Measurements from ENCODE around the gene SERPINA1. TPM values are rescaled to one million over a fixed set of nuclear protein-coding genes. Genes with fewer than 3 reads are reported as not detected.
"Not testable (repeated sequence)": the region's sequence is repeated elsewhere in the genome, so short reads cannot be mapped to it uniquely, and the experiment has no call there.

The SERPINA1 gene
- total RNA-seq, 1 experiment from 2014 or later: 235 TPM

DNA sequence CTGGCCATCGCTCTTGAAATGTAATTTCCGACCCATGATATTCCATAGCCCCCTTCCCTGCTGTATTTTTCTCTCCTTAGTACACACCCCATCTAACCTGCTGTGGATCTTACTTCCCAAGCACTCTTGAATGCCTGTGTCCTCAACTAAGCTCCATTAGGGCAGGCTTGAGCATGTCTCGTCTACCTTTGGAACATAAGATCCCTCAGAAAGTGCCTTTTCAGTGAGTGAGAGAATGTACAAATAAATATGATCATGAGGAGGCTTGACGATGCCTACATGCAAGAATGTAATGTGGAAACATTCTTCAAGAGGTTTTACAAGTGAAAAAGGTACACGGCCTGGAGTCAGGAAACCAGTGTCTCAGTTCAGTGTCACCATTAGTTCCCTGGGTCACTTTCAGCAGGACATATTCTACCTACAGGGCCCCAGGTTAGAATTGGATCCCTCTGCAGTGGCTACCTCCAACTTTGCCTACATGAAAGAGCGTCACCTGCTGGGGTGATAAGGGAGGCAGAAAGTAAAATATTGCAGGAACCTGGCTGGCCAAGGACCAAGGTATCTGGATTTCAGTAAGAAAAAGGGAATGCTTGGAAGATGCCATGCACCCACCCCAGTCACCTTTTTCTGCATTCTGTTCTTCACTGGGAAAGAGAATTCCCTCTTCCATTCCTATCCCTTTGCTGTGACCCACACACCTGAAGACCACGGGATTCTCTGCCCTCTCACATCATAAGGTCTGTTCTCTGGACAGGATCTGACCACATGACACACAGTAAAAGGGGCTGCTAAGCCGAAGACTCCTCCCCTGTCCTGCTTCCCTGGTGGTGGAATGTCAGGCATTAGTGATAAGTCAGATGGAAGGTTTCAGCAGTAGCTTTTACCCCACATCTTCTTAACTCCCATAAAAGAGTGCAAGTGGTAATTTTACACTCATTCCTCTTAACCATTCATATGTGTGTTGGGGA is 24.6 kb upstream of the SERPINA1 start:
- Mint-ChIP-seq H3K27ac (ENCODE audit: unreplicated experiment) (no peak overlapping the region), H3K36me3 (ENCODE audit: insufficient read depth, unreplicated experiment) (no peaks in the 10 kb centered on the region), H3K9me3 (ENCODE audit: low read depth, unreplicated experiment) (peaks cover 9% of the 10 kb centered on the region), H3K4me3 (ENCODE audit: low read depth, unreplicated experiment) (no peak overlapping the region), H3K27me3 (ENCODE audit: unreplicated experiment) (peaks cover 11% of the 10 kb centered on the region), H3K4me1 (ENCODE audit: low read depth, unreplicated experiment) (peaks cover 29% of the 10 kb centered on the region)
- BruUV-seq (replicated peaks): no TSS peak
- CTCF ChIA-PET: interaction anchor here (1.0 to 1.3 kb wide), 2 partner anchors 24 to 281 kb away, joined by 3 read pairs; no protein-coding TSS in a partner anchor
- TF ChIP-seq, protein P1, sequence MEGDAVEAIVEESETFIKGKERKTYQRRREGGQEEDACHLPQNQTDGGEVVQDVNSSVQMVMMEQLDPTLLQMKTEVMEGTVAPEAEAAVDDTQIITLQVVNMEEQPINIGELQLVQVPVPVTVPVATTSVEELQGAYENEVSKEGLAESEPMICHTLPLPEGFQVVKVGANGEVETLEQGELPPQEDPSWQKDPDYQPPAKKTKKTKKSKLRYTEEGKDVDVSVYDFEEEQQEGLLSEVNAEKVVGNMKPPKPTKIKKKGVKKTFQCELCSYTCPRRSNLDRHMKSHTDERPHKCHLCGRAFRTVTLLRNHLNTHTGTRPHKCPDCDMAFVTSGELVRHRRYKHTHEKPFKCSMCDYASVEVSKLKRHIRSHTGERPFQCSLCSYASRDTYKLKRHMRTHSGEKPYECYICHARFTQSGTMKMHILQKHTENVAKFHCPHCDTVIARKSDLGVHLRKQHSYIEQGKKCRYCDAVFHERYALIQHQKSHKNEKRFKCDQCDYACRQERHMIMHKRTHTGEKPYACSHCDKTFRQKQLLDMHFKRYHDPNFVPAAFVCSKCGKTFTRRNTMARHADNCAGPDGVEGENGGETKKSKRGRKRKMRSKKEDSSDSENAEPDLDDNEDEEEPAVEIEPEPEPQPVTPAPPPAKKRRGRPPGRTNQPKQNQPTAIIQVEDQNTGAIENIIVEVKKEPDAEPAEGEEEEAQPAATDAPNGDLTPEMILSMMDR (IDR thresholded peaks at IDR 0.05; ENCODE audit: unreplicated experiment): peak; percentile 63
- intact Hi-C loops (cut with micrococcal nuclease; ENCODE audit: unreplicated experiment): loop anchor here (1.0 to 10.0 kb wide), 3 partner anchors 58 to 280 kb away; partner anchors contain the start of gene PPP4R4
- peak; percentile 53 for DNase-seq

DNA sequence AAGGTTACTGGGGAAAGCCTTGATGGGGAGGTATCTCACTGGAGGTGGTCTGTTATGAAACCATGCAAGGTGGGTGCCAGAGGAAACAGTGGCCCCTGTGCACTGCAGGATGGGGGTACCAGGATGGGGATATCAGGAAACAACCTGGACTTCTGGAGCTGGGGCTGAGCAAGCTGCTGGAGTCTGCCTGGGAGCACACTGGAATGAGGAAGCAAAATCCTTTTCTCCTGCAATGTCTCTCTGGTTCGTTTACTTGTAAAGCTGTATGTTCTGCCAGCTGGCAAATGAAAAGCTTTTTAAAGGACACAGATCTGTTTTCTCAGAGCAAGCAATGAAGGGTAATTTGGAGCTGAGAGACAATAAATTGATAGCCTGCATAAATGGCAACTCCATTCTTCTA is 23.2 kb upstream of the SERPINA1 start:
- H3K9me3 Mint-ChIP-seq (ENCODE audit: low read depth, unreplicated experiment): peaks cover 9% of the 10 kb centered on the region
- TF ChIP-seq, protein P1 (IDR thresholded peaks at IDR 0.05; ENCODE audit: unreplicated experiment): no peak
- H3K27me3 Mint-ChIP-seq (ENCODE audit: unreplicated experiment): peaks cover 11% of the 10 kb centered on the region
- no peak overlapping the region for H3K4me3 Mint-ChIP-seq (ENCODE audit: low read depth, unreplicated experiment)
- peak overlapping the region; percentile 45 for H3K27ac Mint-ChIP-seq (ENCODE audit: unreplicated experiment)
- BruUV-seq (replicated peaks): no TSS peak
- peaks cover 29% of the 10 kb centered on the region for H3K4me1 Mint-ChIP-seq (ENCODE audit: low read depth, unreplicated experiment)
- intact Hi-C loops (cut with micrococcal nuclease; ENCODE audit: unreplicated experiment): loop anchor here (2.0 to 10.0 kb wide), 2 partner anchors 237 to 279 kb away; partner anchors contain the start of gene PPP4R4
- H3K36me3 Mint-ChIP-seq (ENCODE audit: insufficient read depth, unreplicated experiment): no peaks in the 10 kb centered on the region
- CTCF ChIA-PET: interaction anchor here (0.7 to 1.3 kb wide), 5 partner anchors 16 to 279 kb away, joined by 3 to 4 read pairs (median 3); partner anchors contain the start of gene SERPINA6
- DNase-seq: no peak

DNA sequence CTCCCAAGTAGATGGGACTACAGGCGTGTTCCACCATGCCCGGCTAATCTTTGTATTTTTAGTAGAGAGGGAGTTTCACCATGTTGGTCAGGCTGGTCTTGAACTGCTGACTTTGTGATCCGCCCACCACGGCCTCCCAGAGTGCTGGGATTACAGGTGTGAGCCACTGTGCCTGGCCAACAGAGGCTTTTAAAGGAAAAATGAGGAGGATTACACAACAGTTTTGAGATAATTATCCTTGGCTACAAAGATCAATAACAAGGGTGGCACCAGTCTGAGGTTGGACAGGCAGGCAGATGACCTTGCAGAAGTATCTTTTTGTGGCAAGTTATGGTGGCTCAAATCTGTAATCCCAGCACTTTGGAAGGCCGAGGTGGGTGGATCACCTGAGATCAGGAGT is 21.0 kb upstream of the SERPINA1 start:
- BruUV-seq (replicated peaks); H3K4me3 Mint-ChIP-seq (ENCODE audit: low read depth, unreplicated experiment); H3K9me3 Mint-ChIP-seq (ENCODE audit: low read depth, unreplicated experiment); H3K36me3 Mint-ChIP-seq (ENCODE audit: insufficient read depth, unreplicated experiment); H3K27ac Mint-ChIP-seq (ENCODE audit: unreplicated experiment); DNase-seq; CTCF ChIA-PET; H3K27me3 Mint-ChIP-seq (ENCODE audit: unreplicated experiment); intact Hi-C loops (cut with micrococcal nuclease; ENCODE audit: unreplicated experiment): not testable (repeated sequence)
- H3K4me1 Mint-ChIP-seq (ENCODE audit: low read depth, unreplicated experiment): peaks cover 29% of the 10 kb centered on the region

DNA sequence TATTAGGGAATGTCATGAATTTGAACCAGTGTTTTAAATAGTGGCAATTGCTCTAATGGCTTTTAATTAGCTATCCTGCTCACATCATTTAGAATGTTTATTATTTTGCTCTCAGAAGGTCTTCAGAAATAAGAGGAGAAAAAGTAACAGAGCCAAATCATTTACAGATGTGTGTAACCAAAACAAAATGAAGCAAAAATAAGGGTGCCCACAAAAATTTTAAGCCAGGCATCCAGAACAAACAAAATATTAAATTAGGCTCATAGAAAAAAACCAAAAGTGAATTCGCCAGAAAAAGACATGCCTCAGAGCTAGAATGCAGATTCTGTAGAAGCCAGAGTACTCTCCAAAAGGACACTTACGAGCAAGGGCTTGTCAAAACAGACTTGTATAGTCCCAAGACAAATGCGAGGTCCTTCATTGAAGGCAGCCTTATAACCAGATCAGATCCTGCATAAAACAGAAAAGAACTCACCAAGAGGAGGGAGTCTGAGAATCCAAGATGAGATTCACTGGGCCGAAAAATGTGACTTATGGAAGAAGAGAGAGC is 20.2 kb upstream of the SERPINA1 start:
- no peak overlapping the region for H3K27ac Mint-ChIP-seq (ENCODE audit: unreplicated experiment)

More for the DNA sequence above, 20.2 kb upstream of the SERPINA1 start:
- CTCF ChIA-PET: interaction anchor here (0.5 kb wide), 1 partner anchor 805 kb away, joined by 3 read pairs; no protein-coding TSS in a partner anchor
- Mint-ChIP-seq H3K4me3 (ENCODE audit: low read depth, unreplicated experiment) (no peak overlapping the region), H3K4me1 (ENCODE audit: low read depth, unreplicated experiment) (peaks cover 29% of the 10 kb centered on the region), H3K9me3 (ENCODE audit: low read depth, unreplicated experiment) (peaks cover 6% of the 10 kb centered on the region), H3K36me3 (ENCODE audit: insufficient read depth, unreplicated experiment) (no peaks in the 10 kb centered on the region), H3K27me3 (ENCODE audit: unreplicated experiment) (no peaks in the 10 kb centered on the region)
- no peak for DNase-seq
- TF ChIP-seq, protein P1 (IDR thresholded peaks at IDR 0.05; ENCODE audit: unreplicated experiment): no peak
- intact Hi-C loops (cut with micrococcal nuclease; ENCODE audit: unreplicated experiment): no loop called here
- BruUV-seq (replicated peaks): no TSS peak
